Stimulated activated CD4-positive, alpha-beta T cell treated with anti-CD3 and anti-CD28 coated beads, TNF-alpha, amount 100 ng/mL, for 48 hours (primary cell): Measurements from ENCODE around the gene MYBBP1A.
"Not testable (repeated sequence)": the region's sequence is repeated elsewhere in the genome, so short reads cannot be mapped to it uniquely, and the experiment has no call there.

Experiments used
- DNase-seq, 3 donors: peaks; one replicate each; pipeline ENCODE4 v3.0.0-alpha.2; 2020; ENCODE audit warnings: low read depth in 3 of 3

MYBBP1A gene

DNA sequence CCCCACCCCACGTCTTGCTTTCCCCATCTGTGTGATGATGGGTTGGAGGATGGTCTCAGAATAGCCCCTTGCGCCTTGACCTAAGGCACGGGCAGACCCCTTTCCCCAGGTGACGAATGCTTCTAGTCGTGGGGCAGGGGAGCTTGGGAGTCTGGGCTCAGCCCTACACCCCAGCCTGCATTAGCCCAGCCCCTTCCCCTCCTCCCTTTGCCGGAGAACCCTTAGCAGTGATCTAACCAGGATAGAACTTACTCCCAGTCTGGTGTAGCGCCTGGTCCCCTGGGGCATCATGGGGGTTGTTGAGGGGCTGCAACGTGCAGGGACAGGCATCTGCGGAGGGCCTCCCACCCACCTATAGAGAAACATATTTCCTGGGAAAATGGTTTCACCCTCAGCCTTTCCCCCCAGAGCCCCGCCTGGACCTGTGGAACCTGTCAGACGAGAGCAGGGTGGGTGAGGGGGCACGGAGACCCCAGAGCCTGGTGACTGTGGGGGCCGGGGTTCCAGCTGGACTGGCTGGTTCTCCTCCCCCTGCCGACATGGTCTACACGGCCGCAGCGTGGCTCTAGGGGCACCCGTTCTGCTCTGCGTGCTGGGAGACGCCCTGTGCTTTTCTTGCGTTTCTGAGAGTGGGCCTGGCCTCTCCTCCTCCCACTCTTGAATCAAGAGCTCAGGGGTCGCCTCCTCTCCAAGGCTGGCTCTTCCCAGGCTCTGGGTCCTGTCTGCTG, 33.9 kb upstream of the MYBBP1A start:
- no peak for DNase-seq

DNA sequence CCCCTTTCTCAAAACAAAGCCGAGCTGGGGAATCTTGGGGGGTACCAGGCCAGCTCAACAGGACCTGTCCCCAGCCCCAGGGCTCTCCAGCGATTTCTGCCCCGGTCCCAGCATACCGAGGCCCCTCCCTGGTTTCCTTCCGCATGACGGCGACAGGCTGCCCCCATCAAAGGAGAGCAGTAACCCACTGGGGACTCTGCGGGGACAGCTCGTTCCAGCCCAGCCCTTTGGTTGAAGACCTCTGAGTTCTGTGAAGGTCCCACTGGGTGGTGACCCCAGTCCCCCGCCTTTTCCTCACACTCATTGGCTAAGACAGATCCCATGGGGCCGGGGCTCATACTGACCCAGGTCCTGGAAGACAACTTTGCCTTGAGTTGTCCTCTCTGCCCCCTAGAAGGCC, 33.2 kb upstream of the MYBBP1A start:
- DNase-seq = no peak

DNA sequence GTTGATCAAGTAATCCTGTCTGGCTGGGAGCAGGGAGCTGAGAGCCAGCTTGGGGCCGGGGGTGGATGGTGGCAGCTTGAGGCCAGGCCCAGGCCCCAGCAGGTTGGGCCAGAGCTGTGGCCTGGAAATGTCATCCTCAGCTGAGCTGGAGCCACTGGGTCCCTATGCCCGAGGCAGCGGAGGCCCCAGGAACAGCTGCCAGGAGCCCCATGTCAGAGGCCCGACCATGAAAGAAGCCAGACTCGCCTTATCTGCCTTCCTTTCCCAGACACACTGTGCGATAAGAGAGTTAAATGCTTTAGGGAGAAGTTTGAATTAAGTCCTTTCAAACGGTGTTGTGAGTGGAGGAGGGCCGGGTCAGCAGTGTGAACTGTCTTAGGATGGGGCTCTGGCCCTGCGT, 32.6 kb upstream of the MYBBP1A start:
- no peak for DNase-seq

DNA sequence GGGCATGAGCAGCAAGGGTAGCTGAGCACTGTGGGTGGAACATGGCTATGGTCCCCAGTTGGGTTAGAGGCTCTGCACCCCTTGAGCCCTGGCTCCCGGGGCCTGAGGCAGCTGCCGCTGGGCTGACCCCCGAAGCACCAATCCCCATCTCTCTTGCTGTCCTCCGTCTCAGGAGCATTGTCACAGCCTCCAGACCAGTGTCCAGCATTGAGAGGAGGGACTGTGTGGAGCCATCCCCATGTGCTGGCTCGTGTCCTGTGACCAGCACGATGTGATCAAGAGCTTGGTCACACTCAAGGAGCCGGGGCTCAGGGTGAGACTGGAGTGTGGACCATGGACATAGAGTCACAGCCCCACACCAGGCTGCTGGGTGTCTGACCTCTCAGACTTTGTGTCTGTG, 32.0 kb upstream of the MYBBP1A start:
- no peak for DNase-seq

DNA sequence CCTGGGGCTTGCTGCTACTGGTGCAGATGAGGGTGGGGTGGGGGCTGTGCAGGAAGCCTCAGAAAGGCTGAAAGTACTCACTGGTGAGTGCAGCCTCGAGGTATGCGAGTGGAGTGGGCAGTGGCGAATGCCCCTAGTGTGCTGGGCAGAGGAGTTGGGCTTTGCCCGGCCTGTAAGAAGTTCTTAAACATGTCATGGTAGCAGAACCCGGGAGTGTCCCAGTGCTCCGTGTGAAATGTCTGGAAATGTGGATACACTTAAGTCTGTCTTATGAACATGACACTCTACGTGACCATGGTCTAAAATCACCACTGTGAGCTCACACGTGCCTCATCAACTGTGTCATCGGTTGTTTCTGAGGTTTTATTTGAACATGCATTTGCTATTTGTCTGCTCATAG, 30.9 kb upstream of the MYBBP1A start:
- DNase-seq = no peak

DNA sequence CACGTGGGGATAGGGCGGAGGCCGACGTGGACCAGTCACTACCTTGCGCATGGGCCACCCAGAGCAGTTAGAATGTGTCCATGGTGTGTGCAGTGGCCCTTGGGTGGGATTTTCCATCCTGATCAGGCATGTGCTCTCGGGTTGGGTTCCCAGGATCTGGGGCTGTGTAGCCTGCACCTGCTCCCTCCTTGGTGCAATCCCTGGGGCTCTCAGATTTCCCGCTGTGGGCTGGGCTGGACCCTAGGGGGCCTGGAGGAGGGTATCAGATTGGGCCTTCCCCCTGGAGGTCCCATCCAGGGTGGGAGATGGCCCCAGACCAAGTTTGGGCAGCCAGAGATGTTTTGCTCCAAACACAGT, 30.4 kb upstream of the MYBBP1A start:
- DNase-seq = no peak

DNA sequence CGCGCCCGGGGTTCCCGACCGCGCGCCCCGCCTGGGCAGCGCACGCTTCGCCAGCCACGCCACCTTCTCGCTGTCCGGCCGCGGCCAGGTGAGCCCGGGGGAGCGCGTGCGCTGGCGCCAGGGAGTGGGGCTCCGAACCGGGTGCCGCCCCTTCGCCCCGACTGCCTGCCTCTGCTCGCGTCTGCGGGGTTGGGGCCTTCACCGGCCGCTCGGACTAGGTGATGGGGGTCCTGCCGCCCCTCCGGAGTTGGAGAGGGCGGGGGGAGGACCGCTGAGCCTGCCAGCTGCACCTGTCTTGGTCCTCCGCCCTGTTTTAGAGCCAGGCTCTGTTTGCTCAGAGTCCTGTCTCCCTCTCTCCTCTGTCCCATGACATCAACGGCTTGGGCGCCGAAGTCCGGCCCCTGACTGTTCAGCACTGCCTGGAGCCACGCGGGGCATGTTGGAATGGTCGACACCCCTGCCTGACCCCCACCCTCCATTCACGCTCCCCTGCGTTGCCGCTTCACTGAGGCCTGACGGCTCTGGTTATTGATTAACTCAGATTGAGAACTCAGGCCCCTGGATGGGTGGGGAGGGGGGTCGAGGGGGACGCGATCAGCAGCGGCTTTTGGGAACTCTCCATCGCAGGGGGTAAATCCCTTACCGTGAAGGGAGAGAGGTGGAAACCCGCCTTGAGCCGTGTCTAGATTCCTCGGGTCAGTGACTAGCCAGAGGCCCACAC, 29.9 kb upstream of the MYBBP1A start:
- no peak for DNase-seq

DNA sequence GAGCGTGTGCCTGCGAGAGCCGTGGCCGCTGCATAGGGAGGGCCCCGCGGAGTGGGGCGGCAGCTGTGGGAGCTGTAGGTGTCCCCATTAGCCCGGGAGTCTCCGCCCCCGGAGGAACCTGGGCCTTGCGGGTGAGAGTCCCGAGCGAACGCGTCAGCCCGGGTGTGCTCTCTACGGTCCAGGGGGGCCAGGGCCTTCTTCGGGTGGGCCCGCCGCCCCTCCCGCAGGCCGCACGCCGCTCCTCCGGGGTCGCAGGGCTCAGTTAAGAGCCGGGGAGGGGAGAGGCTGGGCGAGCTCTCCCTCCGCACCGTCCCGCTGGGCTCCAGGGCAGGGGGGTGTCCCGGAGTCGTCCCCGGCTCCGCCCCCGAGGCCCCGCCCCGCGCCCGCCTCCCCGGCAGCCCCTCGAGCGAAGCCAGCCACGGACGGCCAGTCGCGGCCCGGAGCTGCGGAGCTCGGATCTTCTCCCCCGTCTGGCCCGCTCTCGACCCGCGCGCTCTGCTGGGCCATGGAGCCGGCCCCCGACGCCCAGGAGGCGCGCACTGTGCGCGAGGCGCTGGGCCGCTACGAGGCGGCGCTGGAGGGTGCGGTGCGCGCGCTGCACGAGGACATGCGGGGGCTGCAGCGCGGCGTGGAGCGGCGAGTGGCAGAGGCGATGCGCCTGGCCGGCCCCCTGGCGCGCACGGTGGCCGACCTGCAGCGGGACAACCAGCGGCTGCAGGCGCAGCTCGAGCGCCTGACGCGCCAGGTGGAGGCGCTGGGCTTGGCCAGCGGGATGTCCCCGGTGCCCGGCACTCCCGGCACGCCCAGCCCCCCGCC, 29.1 kb upstream of the MYBBP1A start, which contains the start of gene SMTNL2:
Gene SMTNL2, plus strand, starts transcription at position 429 of the 816 bp plus-strand sequence. Its CDS starts 77 bp downstream, at position 506.
- DNase-seq = no peak

DNA sequence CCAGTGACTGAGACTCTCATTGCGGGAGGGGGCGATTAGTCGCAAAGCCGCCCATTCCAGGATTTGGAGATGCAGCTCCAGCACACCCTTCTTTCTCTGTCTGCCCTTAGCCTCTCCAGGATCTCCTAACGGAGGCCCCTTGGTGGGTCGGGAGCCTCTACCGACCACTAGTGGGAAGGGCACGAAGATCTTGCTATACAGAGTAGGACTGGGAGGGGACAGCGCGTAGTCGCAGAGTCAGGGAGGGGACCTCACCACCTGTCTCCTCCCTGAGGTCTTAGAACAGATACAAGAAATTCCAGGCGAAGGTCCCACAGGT, 28.6 kb upstream of the MYBBP1A start:
- no peak for DNase-seq

DNA sequence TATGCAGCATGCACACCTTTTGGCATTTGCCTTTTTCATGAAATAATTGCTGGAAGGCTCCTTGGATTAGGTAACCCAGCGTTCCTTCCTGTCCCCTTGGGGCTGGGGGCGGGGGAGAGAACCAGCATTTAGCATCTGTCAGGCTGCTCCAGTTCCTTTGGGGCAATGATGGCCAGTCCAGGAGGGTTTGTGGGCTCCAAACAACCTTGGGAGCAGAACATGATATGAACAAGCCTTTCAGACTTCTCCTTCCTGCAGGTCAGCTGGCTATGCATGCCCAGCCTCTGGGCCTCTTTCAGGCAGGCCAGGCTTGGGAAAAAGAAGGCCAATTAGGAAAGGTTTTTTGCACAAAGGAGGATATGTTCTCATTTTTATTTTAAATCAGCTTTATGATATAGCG, 28.0 kb upstream of the MYBBP1A start:
- no peak for DNase-seq

DNA sequence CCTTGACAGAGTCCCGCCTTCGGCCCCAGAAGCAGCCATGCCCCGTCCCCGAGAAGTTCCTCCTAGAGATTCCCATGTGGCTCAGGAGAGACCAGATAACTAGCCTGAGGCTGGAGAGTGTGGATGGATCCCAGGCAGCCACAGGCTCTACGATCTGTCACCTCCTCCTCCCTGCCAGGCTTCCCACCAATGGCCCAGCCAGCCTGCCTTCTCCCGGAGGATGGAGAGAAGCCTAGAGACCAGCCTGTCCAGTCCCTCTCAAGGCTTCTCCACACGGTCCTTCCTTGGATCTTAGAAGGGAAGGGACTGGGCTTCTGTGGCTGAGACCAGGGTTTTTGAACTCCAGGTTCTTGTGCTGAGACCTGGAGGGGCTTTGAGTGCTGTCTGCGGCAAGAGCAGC, 27.5 kb upstream of the MYBBP1A start:
- no peak for DNase-seq

DNA sequence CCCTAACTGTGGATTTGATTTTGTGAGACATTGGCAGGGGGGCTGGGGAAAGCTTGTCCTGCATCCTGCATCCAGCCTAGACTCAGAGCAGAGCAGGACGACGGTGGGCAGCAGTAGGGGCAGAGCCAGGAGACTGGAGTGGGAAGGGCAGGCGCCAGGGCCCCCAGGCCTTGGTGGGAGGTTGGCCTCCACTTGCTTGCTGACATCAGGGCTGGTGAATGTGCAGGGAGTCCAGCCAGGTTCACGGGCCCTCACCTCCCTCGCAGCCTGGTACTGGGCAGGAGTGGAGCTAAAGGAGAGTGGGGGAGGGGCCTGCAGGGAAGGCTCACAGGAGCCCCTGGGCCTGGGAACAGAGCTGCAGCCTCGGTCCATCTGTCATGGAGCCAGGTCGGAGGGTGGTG, 26.9 kb upstream of the MYBBP1A start:
- DNase-seq = no peak

DNA sequence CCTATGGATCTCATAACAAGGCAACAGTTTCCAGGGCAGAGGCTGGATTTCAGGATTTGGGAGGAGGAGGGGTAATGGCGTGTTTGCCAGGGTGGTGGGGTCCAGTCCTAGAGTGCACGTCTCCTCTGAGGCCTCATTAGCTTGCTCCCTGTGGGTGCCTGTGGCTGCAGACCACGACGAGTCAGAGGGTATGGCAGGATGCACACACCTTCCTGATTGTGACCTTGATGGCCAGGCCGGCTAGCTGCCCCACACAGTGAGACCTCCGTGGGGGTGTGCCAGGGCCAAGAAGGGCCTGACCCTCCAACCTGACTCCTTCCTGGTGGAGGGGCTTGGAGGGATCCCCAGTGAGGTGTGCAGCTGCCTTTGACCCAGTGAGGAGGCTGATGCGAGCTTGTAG, 25.1 kb upstream of the MYBBP1A start:
- DNase-seq = no peak

DNA sequence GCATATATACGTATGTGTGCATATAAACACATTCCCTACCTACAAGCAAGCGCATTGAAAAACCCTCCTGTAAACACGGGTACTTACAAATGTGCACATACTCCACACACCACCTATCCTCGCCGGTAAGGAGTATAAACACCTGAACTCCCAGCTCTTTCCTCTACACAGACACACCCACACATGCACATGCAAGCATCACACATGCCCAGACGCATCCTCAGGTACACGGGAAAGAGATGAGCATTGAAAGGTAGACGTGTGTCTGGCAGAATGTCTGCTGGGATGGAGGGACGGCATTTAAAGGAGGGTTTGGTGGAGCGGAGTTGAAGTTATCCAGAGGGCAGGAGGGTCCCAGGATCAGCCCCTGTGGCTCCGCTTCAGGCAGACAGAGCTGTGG, 24.5 kb upstream of the MYBBP1A start:
- no peak for DNase-seq

DNA sequence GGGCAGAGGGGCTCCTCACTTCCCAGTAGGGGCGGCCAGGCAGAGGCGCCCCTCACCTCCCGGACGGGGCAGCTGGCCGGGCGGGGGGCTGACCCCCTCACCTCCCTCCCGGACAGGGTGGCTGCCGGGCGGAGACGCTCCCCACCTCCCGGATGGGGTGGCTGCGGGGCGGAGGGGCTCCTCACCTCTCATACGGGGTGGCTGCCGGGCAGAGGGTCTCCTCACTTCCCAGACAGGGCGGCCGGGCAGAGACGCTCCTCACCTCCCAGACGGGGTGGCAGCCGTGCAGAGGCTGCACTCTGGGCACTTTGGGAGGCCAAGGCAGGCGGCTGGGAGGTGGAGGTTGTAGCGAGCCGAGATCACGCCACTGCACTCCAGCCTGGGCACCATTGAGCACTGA, 23.2 kb upstream of the MYBBP1A start:
- DNase-seq = not testable (repeated sequence)

DNA sequence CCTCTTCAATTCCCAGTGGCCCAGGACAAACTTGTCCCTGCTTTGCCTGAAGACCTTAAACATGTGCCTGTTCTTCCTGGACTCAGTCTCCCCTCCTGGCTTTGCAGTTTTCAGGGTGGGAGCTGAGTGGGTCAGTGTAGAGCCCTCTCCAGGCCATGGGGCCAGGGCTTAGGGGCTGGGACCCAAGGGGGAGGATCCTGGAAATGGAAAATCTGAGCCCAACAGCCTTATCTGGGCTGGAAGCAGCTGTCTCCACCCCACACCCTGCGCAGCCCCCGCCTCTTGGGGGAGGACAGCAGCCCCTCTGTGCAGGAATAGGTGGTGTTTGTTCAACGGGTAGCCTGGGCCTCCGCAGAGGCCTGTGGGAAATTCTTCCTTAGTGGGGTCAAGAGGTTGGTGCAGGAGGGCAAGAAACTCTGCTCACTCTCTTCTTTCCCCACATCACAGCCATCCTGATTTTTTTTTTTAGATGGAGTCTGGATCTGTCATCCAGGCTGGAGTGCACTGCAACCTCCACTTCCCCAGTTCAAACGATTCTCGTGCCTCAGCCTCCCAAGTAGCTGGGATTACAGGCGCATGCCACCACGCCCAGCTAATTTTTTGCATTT, 22.3 kb upstream of the MYBBP1A start:
- no peak for DNase-seq

DNA sequence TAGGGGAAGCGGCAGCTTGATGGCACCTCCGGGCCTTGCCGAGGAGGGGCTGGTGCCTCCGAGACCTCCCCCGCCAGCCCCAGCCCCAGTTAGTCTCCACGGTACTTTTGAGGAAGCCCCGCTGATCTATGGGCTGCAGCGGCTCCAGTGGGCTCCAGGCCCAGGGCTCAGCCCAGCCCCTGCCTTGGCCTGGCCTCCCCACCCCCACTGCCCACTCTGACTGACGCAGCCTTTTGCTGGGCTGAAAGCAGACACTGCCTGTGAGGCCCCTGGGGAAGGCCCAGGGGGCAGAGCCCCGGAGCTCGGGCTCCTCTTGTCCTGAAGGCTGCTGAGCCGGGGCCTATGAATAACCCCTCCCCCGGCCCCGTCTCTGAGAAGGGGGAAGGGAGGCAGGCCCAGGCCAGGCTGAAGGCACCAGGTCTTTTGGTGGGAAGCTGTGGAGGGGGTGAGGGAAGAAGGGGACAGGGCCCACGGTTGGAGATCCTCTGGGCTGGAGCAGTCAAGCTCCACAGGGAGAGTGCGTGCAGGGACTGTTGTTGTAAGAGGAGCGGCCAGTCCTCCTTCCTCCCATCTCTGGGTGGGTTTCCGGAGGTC, 21.6 kb upstream of the MYBBP1A start:
- no peak for DNase-seq

DNA sequence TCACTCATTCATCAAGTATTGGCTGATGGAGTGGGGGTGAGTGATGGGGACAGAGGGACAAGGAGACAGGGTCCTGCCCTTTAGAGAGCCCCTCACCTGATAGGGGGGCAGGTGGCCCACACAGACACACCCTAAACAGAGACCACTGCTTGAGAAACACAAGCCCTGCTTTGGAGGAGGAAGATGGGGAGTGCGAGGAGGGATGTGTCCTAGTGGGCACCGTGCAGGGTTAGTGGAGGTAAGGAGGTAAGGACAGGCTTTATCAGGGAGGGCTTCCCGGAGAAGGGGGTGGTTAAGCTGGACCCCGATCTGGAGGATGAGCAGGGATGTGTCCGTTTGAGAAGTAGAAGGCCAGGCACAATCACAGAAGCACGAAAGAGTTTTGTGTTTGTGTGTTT, 21.0 kb upstream of the MYBBP1A start:
- DNase-seq = no peak

DNA sequence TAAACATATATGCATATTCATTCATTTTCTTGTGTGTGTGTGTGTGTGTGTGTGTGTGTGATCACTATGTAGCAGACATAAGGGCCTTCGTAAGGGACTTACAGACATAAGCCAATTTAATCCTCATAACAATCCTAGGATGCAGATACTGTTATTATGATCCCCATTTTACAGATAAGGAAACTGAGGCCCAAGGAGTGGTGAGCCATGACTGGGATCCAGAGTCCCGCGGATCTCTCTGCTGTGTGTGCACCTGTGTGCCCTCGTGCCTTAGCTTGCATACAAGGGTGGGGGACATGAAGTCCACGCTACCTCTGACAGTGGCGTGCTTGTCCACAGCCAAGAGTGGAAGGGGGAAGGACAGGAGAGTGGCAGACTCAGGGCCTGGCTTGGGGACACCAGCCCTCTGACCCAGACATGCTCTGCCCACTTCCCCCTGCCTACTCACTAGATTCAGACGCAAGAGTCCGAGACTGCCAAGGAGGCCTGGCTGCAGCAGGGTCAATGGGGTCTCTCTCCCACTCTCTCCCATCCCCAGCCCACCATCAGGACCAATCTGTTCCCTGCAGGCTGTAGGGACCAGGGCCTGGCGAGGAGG, 19.4 kb upstream of the MYBBP1A start:
- no peak for DNase-seq

DNA sequence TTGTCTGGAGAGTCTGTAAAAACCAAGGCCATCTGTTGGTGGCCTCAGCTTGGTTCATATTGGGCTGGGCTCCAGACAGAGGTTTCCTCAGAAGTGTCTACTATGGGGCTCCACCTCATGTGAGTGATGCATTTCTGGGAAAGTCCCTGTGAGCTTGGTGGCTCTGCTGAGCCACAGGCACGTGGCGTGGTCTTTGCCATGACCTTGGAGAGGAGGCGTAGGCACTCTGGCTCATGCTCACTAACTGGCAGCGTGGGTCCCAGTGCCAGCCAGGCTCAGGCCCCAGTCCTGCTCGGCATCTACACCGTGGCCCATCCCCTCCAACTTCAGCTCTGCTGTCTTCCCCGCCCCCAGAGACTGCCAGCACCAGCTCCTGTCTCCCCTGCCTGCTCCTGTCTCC, 18.5 kb upstream of the MYBBP1A start:
- peak; percentile 47 to 71 (median 56) for DNase-seq

DNA sequence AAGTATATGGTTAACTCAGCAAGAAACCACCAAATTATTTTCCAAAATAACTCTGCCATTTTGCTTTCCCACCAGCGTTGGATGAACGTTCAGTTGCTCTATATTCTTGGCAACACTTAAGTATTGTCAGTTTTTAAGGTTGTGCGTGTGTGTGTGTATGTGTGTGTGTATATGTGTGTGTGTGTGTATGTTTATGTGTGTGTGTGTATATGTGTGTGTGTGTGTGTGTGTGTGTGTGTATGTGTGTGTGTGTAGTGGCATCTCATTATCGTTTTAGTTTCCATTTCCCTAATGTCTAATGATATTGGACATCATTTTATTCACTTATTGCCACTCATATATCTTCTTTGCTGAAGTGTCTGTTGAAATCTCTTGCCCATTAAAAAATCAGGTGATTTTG, 17.9 kb upstream of the MYBBP1A start:
- DNase-seq = no peak

DNA sequence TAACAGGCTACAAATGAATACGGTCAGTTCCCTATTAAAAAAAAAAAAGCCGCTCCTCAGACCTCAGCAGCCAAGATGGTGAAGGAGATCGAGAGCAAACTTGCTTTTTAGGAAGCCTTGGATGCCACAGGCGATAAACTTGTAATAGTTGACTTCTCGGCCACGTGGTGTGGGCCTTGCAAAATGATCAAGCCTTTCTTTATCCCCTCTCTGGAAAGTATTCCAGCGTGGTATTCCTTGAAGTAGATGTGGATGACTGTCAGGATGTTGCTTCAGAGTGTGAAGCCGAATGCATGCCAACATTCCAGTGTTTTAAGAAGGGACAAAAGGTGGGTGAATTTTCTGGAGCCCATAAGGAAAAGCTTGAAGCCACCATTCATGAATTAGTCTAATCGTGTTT, 16.9 kb upstream of the MYBBP1A start:
- DNase-seq = no peak
